Astrocyte of the spinal cord (primary cell): ENCODE measurements around the gene CPD.
A peak's percentile ranks its signal among the peaks of the same experiment; 100 is the strongest.

Source experiments
- DNase-seq: peaks from one replicate; pipeline ENCODE4 v3.0.0; 2011; ENCODE audit warnings: low read depth, low spot score
- H3K4me3 ChIP-seq: 2 replicates; pipeline ENCODE4 v1.5.1; 2011; ENCODE audit warnings: low read depth, mild to moderate bottlenecking, low read length, moderate library complexity
- CTCF ChIP-seq: IDR thresholded peaks from 2 replicates; pipeline ENCODE4 v1.5.1; 2012; ENCODE audit warnings: low read depth, mild to moderate bottlenecking, low read length, inconsistent platforms
- in situ Hi-C: cut with HindIII; loops from 2 replicates; pipeline ENCODE4 v1.10.0; 2017; ENCODE audit warnings: low sequenced_read_pairs

The CPD gene

GRCh38 chr17:30378825-30379302 lies at the start of gene CPD:
Gene CPD, plus strand, starts transcription at chr17:30378927. Its CDS starts 54 bp downstream, at chr17:30378981.
- in situ Hi-C loops = no loop called here
- DNase-seq = peak; percentile 95
- peak within 1 kb of the TSS; percentile 69 for H3K4me3 ChIP-seq
- TF ChIP-seq CTCF = no peak

GRCh38 chr17:30332057-30332542 lies 46.6 kb upstream of the CPD start:
- DNase-seq = peak; percentile 76
- H3K4me3 ChIP-seq = no peak overlapping the region
- TF ChIP-seq CTCF = no peak
- in situ Hi-C loops = no loop called here

- no peak for TF ChIP-seq CTCF
- in situ Hi-C loops = no loop called here
- no peak within 1 kb of the TSS for H3K4me3 ChIP-seq
- no peak for DNase-seq
Observed at GRCh38 chr17:30333503-30334360, 45.0 kb upstream of the CPD start, which contains the start of gene TMIGD1. Gene TMIGD1, minus strand, starts transcription at chr17:30334057. Its CDS starts 1,924 bp downstream, at chr17:30332133.

GRCh38 chr17:30334421-30334820 lies 44.3 kb upstream of the CPD start:
- TF ChIP-seq CTCF = no peak
- in situ Hi-C loops = no loop called here
- no peak for DNase-seq
- no peak overlapping the region for H3K4me3 ChIP-seq

GRCh38 chr17:30336369-30337171 lies 42.2 kb upstream of the CPD start:
- no peak overlapping the region for H3K4me3 ChIP-seq
- TF ChIP-seq CTCF = peak; percentile 53
- peak; percentile 61 for DNase-seq
- in situ Hi-C loops = no loop called here

- in situ Hi-C loops = no loop called here
- no peak overlapping the region for H3K4me3 ChIP-seq
- no peak for DNase-seq
- no peak for TF ChIP-seq CTCF
Observed at GRCh38 chr17:30337393-30337999, 41.2 kb upstream of the CPD start.
